ENCODE results near the gene LRRC8B. TPM values are rescaled to one million over a fixed set of nuclear protein-coding genes. Genes with fewer than 3 reads are reported as not detected.

Gene LRRC8B
- total and polyA plus RNA-seq, 9 of the 15 experiments (the other 6 are each of a cell fraction or from before 2014, with no cell fraction given) = 4.3 to 43.7 (median 14.4) TPM

DNA sequence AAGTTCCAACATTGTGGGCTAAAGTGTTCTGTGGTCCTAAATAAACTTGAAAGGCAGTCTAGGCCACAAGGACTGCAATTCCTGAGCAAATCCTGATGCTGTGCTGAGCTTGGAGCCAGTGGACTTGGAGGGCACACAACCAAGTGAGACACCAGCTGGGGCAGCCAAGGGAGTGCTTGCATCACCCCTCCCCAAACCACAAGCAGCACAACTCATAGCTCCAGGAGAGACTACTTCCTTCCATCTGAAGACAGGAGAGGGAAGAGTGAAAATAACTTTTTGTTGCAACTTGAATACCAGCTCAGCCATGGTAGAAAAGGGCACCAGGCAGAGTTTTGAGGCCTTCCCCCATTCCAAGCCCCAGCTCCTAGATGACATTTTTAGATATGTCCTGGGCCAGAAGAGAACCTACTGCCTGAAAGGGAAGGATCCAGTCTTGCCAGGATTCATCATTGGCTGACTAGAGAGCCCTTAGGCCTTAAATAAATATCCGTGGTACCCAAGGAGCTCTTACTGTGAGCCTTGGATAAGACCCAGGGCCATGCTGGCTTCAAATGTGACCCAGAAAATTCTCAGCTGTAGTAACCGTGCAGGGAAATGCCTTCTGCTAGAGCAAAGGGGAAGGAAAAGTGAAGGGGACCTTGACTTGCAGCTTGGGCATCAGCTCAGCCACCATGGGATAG, 35.4 kb upstream of the LRRC8B start:
- H4K20me1 ChIP-seq (replicated peaks; ENCODE audit: control insufficient read depth, insufficient read depth, low read length) = no peaks in the 10 kb centered on the region
- in situ Hi-C loops (cut with MboI) = loop anchor here (10.0 kb wide), 1 partner anchor 276 kb away; no protein-coding TSS in a partner anchor
- no peaks in the 10 kb centered on the region for H3K79me2 ChIP-seq (ENCODE audit: control insufficient read depth, insufficient read depth, low read length)
- intact Hi-C loops (cut with micrococcal nuclease) = loop anchor here (10.0 kb wide), 1 partner anchor 496 kb away; no protein-coding TSS in a partner anchor
- DNase-seq (ENCODE audit: extremely low read depth in 1 of 4, low spot score in 3 of 4) (no peak), FAIRE-seq (no peak), ATAC-seq (no peak)
- no peaks in the 10 kb centered on the region for H3K9me3 ChIP-seq (replicated peaks; ENCODE audit: control insufficient read depth, insufficient read depth, low read depth, low read length)
- H3K27me3 ChIP-seq (ENCODE audit: control insufficient read depth in 2 of 2, insufficient read depth in 2 of 2, low read length in 2 of 2) = no peaks in the 10 kb centered on the region; a peak in 2 of 5 replicates
- H3K27ac ChIP-seq (ENCODE audit: extremely low read depth, low read depth, low read length) = no peak overlapping the region
- no peak overlapping the region for H3K4me2 ChIP-seq (ENCODE audit: insufficient read depth, low read length)
- no peaks in the 10 kb centered on the region for H3K4me1 ChIP-seq (replicated peaks in 1 of 2; ENCODE audit: control insufficient read depth in 2 of 2, insufficient read depth in 2 of 2, low read length in 2 of 2)
- POLR2A ChIA-PET = interaction anchor here (0.6 to 1.2 kb wide), 3 partner anchors 10 to 293 kb away, joined by 3 to 5 read pairs (median 3); no protein-coding TSS in a partner anchor
- H3K9ac ChIP-seq (ENCODE audit: insufficient read depth in 1 of 2, low read depth in 2 of 2, low read length in 2 of 2) = no peak overlapping the region
- no peak overlapping the region for H2AFZ ChIP-seq (ENCODE audit: low read depth, low read length)
- BruUV-seq (replicated peaks) = no TSS peak
- WGBS (ENCODE audit: insufficient coverage, low coverage, missing lambda C conversion rate) = 0% methylated on average over 2 of the region's 2 CpGs
- H3K36me3 ChIP-seq (ENCODE audit: control insufficient read depth, insufficient read depth, low read length) = no peaks in the 10 kb centered on the region
- CTCF ChIA-PET (ENCODE audit: low intra/inter-chr PET ratio) = no interaction called here
- TF ChIP-seq ASH1L (IDR thresholded peaks at IDR 0.05; ENCODE audit: borderline replicate concordance, low read depth, partially characterized antibody) = no peak
- TF ChIP-seq, protein P1, sequence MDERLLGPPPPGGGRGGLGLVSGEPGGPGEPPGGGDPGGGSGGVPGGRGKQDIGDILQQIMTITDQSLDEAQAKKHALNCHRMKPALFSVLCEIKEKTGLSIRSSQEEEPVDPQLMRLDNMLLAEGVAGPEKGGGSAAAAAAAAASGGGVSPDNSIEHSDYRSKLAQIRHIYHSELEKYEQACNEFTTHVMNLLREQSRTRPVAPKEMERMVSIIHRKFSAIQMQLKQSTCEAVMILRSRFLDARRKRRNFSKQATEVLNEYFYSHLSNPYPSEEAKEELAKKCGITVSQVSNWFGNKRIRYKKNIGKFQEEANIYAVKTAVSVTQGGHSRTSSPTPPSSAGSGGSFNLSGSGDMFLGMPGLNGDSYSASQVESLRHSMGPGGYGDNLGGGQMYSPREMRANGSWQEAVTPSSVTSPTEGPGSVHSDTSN (CRISPR knock-in tag; IDR thresholded peaks at IDR 0.05; ENCODE audit: low read depth) = no peak
- TF ChIP-seq, protein P1 (tag; conservative IDR thresholded peaks at IDR 0.05; ENCODE audit: low read depth) = no peak
- TF ChIP-seq ZNF3 (CRISPR knock-in tag; IDR thresholded peaks at IDR 0.05) = no peak
- TF ChIP-seq, protein P2, sequence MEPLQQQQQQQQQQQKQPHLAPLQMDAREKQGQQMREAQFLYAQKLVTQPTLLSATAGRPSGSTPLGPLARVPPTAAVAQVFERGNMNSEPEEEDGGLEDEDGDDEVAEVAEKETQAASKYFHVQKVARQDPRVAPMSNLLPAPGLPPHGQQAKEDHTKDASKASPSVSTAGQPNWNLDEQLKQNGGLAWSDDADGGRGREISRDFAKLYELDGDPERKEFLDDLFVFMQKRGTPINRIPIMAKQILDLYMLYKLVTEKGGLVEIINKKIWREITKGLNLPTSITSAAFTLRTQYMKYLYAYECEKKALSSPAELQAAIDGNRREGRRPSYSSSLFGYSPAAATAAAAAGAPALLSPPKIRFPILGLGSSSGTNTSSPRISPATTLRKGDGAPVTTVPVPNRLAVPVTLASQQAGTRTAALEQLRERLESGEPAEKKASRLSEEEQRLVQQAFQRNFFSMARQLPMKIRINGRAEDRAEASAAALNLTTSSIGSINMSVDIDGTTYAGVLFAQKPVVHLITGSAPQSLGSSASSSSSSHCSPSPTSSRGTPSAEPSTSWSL (CRISPR knock-in tag; IDR thresholded peaks at IDR 0.05; ENCODE audit: borderline replicate concordance) = no peak
- TF ChIP-seq, protein P3, sequence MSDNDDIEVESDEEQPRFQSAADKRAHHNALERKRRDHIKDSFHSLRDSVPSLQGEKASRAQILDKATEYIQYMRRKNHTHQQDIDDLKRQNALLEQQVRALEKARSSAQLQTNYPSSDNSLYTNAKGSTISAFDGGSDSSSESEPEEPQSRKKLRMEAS (CRISPR knock-in tag; IDR thresholded peaks at IDR 0.05) = no peak
- no peak for TF ChIP-seq PCBP1 (IDR thresholded peaks at IDR 0.05; ENCODE audit: low read depth, low read length, poor library complexity, severe bottlenecking)
- no peak for TF ChIP-seq PCBP2 (IDR thresholded peaks at IDR 0.05; ENCODE audit: low read depth, low read length, poor library complexity, severe bottlenecking)
- no peak for TF ChIP-seq PPARD (CRISPR knock-in tag; IDR thresholded peaks at IDR 0.05)
- TF ChIP-seq ZC3H8 (IDR thresholded peaks at IDR 0.05) = no peak
- no peak for TF ChIP-seq GABPA (tag; conservative IDR thresholded peaks at IDR 0.05; ENCODE audit: low read depth)
- TF ChIP-seq, protein P4, sequence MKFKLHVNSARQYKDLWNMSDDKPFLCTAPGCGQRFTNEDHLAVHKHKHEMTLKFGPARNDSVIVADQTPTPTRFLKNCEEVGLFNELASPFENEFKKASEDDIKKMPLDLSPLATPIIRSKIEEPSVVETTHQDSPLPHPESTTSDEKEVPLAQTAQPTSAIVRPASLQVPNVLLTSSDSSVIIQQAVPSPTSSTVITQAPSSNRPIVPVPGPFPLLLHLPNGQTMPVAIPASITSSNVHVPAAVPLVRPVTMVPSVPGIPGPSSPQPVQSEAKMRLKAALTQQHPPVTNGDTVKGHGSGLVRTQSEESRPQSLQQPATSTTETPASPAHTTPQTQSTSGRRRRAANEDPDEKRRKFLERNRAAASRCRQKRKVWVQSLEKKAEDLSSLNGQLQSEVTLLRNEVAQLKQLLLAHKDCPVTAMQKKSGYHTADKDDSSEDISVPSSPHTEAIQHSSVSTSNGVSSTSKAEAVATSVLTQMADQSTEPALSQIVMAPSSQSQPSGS (CRISPR knock-in tag; IDR thresholded peaks at IDR 0.05) = no peak
- H3K4me3 ChIP-seq = no peak overlapping the region
- H3K9me1 ChIP-seq (ENCODE audit: control insufficient read depth, insufficient read depth, low read length) = no peaks in the 10 kb centered on the region
